Measurements from ENCODE around the gene ATP9B. TPM values are rescaled to one million over a fixed set of nuclear protein-coding genes. Genes with fewer than 3 reads are reported as not detected.

Gene ATP9B
- total RNA-seq, 1 experiment from 2014 or later = 20.9 TPM

DNA sequence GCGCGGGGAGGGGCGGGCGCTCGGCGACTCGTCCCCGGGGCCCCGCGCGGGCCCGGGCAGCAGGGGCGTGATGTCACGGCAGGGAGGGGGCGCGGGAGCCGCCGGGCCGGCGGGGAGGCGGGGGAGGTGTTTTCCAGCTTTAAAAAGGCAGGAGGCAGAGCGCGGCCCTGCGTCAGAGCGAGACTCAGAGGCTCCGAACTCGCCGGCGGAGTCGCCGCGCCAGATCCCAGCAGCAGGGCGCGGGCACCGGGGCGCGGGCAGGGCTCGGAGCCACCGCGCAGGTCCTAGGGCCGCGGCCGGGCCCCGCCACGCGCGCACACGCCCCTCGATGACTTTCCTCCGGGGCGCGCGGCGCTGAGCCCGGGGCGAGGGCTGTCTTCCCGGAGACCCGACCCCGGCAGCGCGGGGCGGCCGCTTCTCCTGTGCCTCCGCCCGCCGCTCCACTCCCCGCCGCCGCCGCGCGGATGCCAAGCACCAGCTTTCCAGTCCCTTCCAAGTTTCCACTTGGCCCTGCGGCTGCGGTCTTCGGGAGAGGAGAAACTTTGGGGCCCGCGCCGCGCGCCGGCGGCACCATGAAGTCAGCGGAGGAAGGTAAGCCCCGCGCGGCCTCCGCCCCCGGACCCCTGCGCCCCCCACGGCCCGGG is 326.7 kb downstream of the ATP9B start, which contains the start of gene NFATC1:
TSS of gene NFATC1 (plus strand) at position 170 of the 644 bp plus-strand sequence. CDS start at position 465, 295 bp downstream.
- H2BK12ac ChIP-seq (ENCODE audit: insufficient read length, low read depth, low read length) = no peak within 1 kb of the TSS
- H4K20me1 ChIP-seq (ENCODE audit: control insufficient read depth, insufficient read depth, insufficient read length) = no peaks in the 10 kb centered on the region
- Mint-ChIP-seq H3K27me3 (ENCODE audit: low read depth) (peaks cover 78% of the 10 kb centered on the region), H3K36me3 (ENCODE audit: insufficient read depth in 1 of 3, low read depth in 3 of 3) (no peaks in the 10 kb centered on the region), H3K9me3 (no peaks in the 10 kb centered on the region; a peak in 1 of 5 replicates), H3K4me3 (peak within 1 kb of the TSS; percentile 56 to 79), H3K27ac (no peak within 1 kb of the TSS), H3K4me1 (peaks cover 3 to 13% of the 10 kb centered on the region in 2 experiments)
- H4K91ac ChIP-seq (ENCODE audit: insufficient read length, low read depth, low read length) = no peak within 1 kb of the TSS
- no peak for TF ChIP-seq CTCF (conservative IDR thresholded peaks at IDR 0.05)
- peak within 1 kb of the TSS; percentile 28 for H3K4me2 ChIP-seq (ENCODE audit: insufficient read depth, insufficient read length, low read length)
- no peak within 1 kb of the TSS for H3K9ac ChIP-seq (ENCODE audit: extremely low read depth, insufficient read length, low read length)
- no peaks in the 10 kb centered on the region for H3K79me2 ChIP-seq (ENCODE audit: insufficient read depth, low read length)
- H2BK20ac ChIP-seq (ENCODE audit: low read depth, low read length, poor library complexity, severe bottlenecking) = no peak within 1 kb of the TSS
- no peak within 1 kb of the TSS for H2BK15ac ChIP-seq (ENCODE audit: low read depth, low read length)
- H3K4me1 ChIP-seq (ENCODE audit: insufficient read depth, low read length) = no peaks in the 10 kb centered on the region
- H3K23ac ChIP-seq (ENCODE audit: insufficient read length, low read depth, low read length) = no peak within 1 kb of the TSS
- H3K27ac ChIP-seq (ENCODE audit: insufficient read length, low read depth, low read length) = no peak within 1 kb of the TSS
- no peaks in the 10 kb centered on the region for H3K79me1 ChIP-seq (ENCODE audit: insufficient read depth, low read depth, low read length, poor library complexity, severe bottlenecking)
- no peak within 1 kb of the TSS for H3K14ac ChIP-seq (ENCODE audit: insufficient read depth, low read length)
- H4K8ac ChIP-seq (replicated peaks; ENCODE audit: insufficient read length, low read depth, low read length) = no peak within 1 kb of the TSS
- no peak within 1 kb of the TSS for H3T11ph ChIP-seq (ENCODE audit: low read length)
- no peak within 1 kb of the TSS for H2BK5ac ChIP-seq (ENCODE audit: insufficient read length, low read length)
- WGBS (ENCODE audit: extremely low coverage, insufficient read length, low lambda C conversion rate) = no CpG with 5 or more reads among the region's 91 CpGs
- H3K23me2 ChIP-seq (ENCODE audit: insufficient read length, low read depth, low read length, poor library complexity, severe bottlenecking) = peaks cover 13% of the 10 kb centered on the region
- H3K9me3 ChIP-seq (ENCODE audit: control insufficient read depth, low read depth, low read length) = no peaks in the 10 kb centered on the region
- no peak within 1 kb of the TSS for H2BK120ac ChIP-seq (ENCODE audit: low read depth, low read length, poor library complexity, severe bottlenecking)
- H2AFZ ChIP-seq (ENCODE audit: low read length) = no peak within 1 kb of the TSS
- H3K18ac ChIP-seq (ENCODE audit: insufficient read length, low read depth, low read length) = no peak within 1 kb of the TSS
- no peak within 1 kb of the TSS for H2AK5ac ChIP-seq (ENCODE audit: insufficient read length, low read length)
- H4K5ac ChIP-seq (ENCODE audit: insufficient read length, low read depth, low read length) = no peak within 1 kb of the TSS
- H3K4ac ChIP-seq (ENCODE audit: low read depth, low read length) = no peak within 1 kb of the TSS
- no peak within 1 kb of the TSS for H3K56ac ChIP-seq (ENCODE audit: insufficient read length, low read depth, low read length)
- DNase-seq = peak; percentile 78
- H3K27me3 ChIP-seq (ENCODE audit: insufficient read depth, low read length) = peaks cover 54% of the 10 kb centered on the region
